Endothelial cell of umbilical vein (primary cell): ENCODE measurements around the gene LRRC8A. TPM values are rescaled to one million over a fixed set of nuclear protein-coding genes. Genes with fewer than 3 reads are reported as not detected.

Experiments used
- BruUV-seq: library from RNA; stranded (reverse); fragments of 400-500 nt; replicated peaks from 2 replicates; lab custom pipeline; 2021; lab: Mats Ljungman, UMichigan
- CTCF ChIA-PET: fragments of 300-600, 350-600 bp; sonication (Branson Sonifier 250); formaldehyde crosslinking; loops from one replicate; lab custom pipeline; 2021; ENCODE audit warnings: antibody characterized with exemption, inconsistent platforms; lab: Charles Lee
- POLR2A ChIA-PET: fragments of 300-600, 350-600 bp; sonication (Branson Sonifier 250); formaldehyde crosslinking; loops from one replicate; lab custom pipeline; 2021; ENCODE audit warnings: antibody characterized with exemption, inconsistent platforms; lab: Charles Lee
- DNase-seq: peaks from one replicate; pipeline ENCODE4 v3.0.0-alpha.2; 2011; ENCODE audit warnings: low read depth, low spot score
- FAIRE-seq: peaks from 2 replicates; lab custom pipeline; 2011; peaks lifted over from hg19 to GRCh38; lab: Jason Lieb, UNC
- H2AFZ ChIP-seq: 2 replicates; pipeline ENCODE4 v1.6.0; 2012; ENCODE audit warnings: low read depth, low read length, control low read depth, inconsistent platforms
- H3K27ac ChIP-seq: 2 replicates; pipeline ENCODE4 v1.5.1; 2011; ENCODE audit warnings: low read depth, mild to moderate bottlenecking, control low read depth, low read length, moderate library complexity; ENCODE audit not compliant: insufficient read depth
- H3K27me3 ChIP-seq, 2 experiments: 2 replicates each; pipeline versions ENCODE4 v1.6.0 to v1.6.1; 2011; ENCODE audit warnings: low read length in 2 of 2, mixed read lengths in 1 of 2; ENCODE audit not compliant: control insufficient read depth in 2 of 2, insufficient read depth in 2 of 2
- H3K36me3 ChIP-seq, 2 experiments: 2 replicates in 1 of 2; 3 replicates in 1 of 2; pipeline ENCODE4 v1.5.1; 2011; ENCODE audit warnings: low read length in 2 of 2, mild to moderate bottlenecking in 1 of 2, moderate library complexity in 1 of 2; ENCODE audit not compliant: control insufficient read depth in 2 of 2, insufficient read depth in 2 of 2; ENCODE audit errors: extremely low read depth in 1 of 2
- H3K4me1 ChIP-seq: 3 replicates; pipeline ENCODE4 v1.5.1; 2011; ENCODE audit warnings: mild to moderate bottlenecking, low read length; ENCODE audit not compliant: control insufficient read depth, insufficient read depth; ENCODE audit errors: extremely low read depth
- H3K4me2 ChIP-seq: 2 replicates; pipeline ENCODE4 v1.6.1; 2011; ENCODE audit warnings: low read length, control low read depth, mixed read lengths; ENCODE audit not compliant: insufficient read depth
- H3K4me3 ChIP-seq, 3 experiments: fragments of 200-600 bp in 1 of 3; sonication (generic), shearing (Covaris generic) in 1 of 3; replicated peaks in 1 of 3; 2 replicates each; pipeline ENCODE4 v1.5.1; 2011 to 2016; ENCODE audit warnings: control low read depth in 3 of 3, low read length in 3 of 3, mild to moderate bottlenecking in 2 of 3, inconsistent platforms in 1 of 3, low read depth in 1 of 3, moderate library complexity in 1 of 3; ENCODE audit not compliant: insufficient read depth in 1 of 3
- H3K79me2 ChIP-seq: 2 replicates; pipeline ENCODE4 v1.6.0; 2012; ENCODE audit warnings: low read length, inconsistent platforms; ENCODE audit not compliant: control insufficient read depth, insufficient read depth
- H3K9ac ChIP-seq: replicated peaks from 2 replicates; pipeline ENCODE3; 2011; ENCODE audit warnings: low read length, control low read depth; ENCODE audit not compliant: insufficient read depth; ENCODE audit errors: extremely low read depth
- H3K9me1 ChIP-seq: replicated peaks from 3 replicates; pipeline ENCODE4 v1.6.0; 2011; ENCODE audit warnings: mild to moderate bottlenecking, low read length; ENCODE audit not compliant: control insufficient read depth, insufficient read depth; ENCODE audit errors: extremely low read depth
- H3K9me3 ChIP-seq: replicated peaks from 2 replicates; pipeline ENCODE4 v1.5.1; 2012; ENCODE audit warnings: low read length, inconsistent platforms; ENCODE audit not compliant: control insufficient read depth, insufficient read depth
- H4K20me1 ChIP-seq: replicated peaks from 2 replicates; pipeline ENCODE3; 2011; ENCODE audit warnings: mild to moderate bottlenecking, low read length; ENCODE audit not compliant: control insufficient read depth, insufficient read depth; ENCODE audit errors: extremely low read depth
- CTCF ChIP-seq, 2 donors: IDR thresholded peaks; 1 replicate in 1 of 2; 2 replicates in 1 of 2; pipeline ENCODE4 v1.5.1; 2011; ENCODE audit warnings: low read length in 2 of 2, mild to moderate bottlenecking in 2 of 2, moderate library complexity in 2 of 2, control low read depth in 1 of 2, inconsistent platforms in 1 of 2, low read depth in 1 of 2; ENCODE audit not compliant: insufficient read depth in 1 of 2; ENCODE audit errors: extremely low read depth in 1 of 2
- EZH2 ChIP-seq: IDR thresholded peaks from 2 replicates; pipeline ENCODE4 v1.6.1; 2012; ENCODE audit warnings: borderline replicate concordance, low read depth, mild to moderate bottlenecking, moderate library complexity, low read length, inconsistent platforms; ENCODE audit not compliant: severe bottlenecking
- FOS ChIP-seq: IDR thresholded peaks from 2 replicates; pipeline ENCODE4 v1.6.1; 2011; ENCODE audit warnings: mild to moderate bottlenecking, low read length, moderate library complexity, borderline replicate concordance; ENCODE audit not compliant: insufficient read depth
- GATA2 ChIP-seq: IDR thresholded peaks from 2 replicates; pipeline ENCODE4 v1.7.0; 2011; ENCODE audit warnings: low read depth, mild to moderate bottlenecking, moderate library complexity, mixed read lengths, low read length; ENCODE audit not compliant: insufficient read length, insufficient read depth
- JUN ChIP-seq: IDR thresholded peaks from 2 replicates; pipeline ENCODE4 v1.6.1; 2011; ENCODE audit warnings: borderline replicate concordance, low read depth; ENCODE audit not compliant: insufficient read length, insufficient read depth
- MAX ChIP-seq: IDR thresholded peaks from 2 replicates; pipeline ENCODE4 v1.6.1; 2011; ENCODE audit not compliant: insufficient read depth, insufficient read length
- MYC ChIP-seq: IDR thresholded peaks from one replicate; pipeline ENCODE4 v1.6.1; 2011; ENCODE audit warnings: mild to moderate bottlenecking, low read depth, low read length
- POLR2A ChIP-seq: IDR thresholded peaks from 2 replicates; pipeline ENCODE4 v1.6.1; 2012; ENCODE audit warnings: low read depth, mild to moderate bottlenecking, control low read depth, low read length
- POLR2AphosphoS5 ChIP-seq: IDR thresholded peaks from 2 replicates; pipeline ENCODE4 v1.6.1; 2012; ENCODE audit warnings: low read depth, mild to moderate bottlenecking, control low read depth, low read length, moderate library complexity; ENCODE audit not compliant: insufficient read depth
- dilution Hi-C: fragments of 300-500 bp; cut with MboI; formaldehyde crosslinking; loops from one replicate; pipeline ENCODE4 v1.15.0; 2019; ENCODE audit warnings: low sequenced_read_pairs; ENCODE audit not compliant: extremely low pct_ligation_motif_present
- intact Hi-C: fragments of 100-400 bp; cut with micrococcal nuclease; formaldehyde crosslinking; loops from one replicate; pipeline ENCODE4 v1.10.0; 2022
- polyA plus RNA-seq, 4 experiments: library from polyadenylated mRNA; depleted of rRNA in 3 of 4; stranded (reverse) in 3 of 4; unstranded in 1 of 4; fragments of >200 nt; gene quantifications; 2 replicates each; pipeline versions ENCODE4 v1.2.1 to v1.2.3, GENCODE V29; 2011 to 2012; ENCODE audit warnings: missing spikeins in 1 of 4
- total RNA-seq: library from RNA; stranded (reverse); gene quantifications from 2 replicates; pipeline ENCODE4 v1.2.3, GENCODE V29; 2021

The LRRC8A gene
- total and polyA plus RNA-seq, 2 donors (not counting 3 experiments of a cell fraction or from before 2014, with no cell fraction given) = 99.6 to 129 TPM

- DNase-seq (no peak), FAIRE-seq (no peak)
- H4K20me1 ChIP-seq = no peaks in the 10 kb centered on the region
- no peaks in the 10 kb centered on the region for H3K9me1 ChIP-seq
- no peaks in the 10 kb centered on the region for H3K79me2 ChIP-seq
- no peak overlapping the region for H2AFZ ChIP-seq
- no TSS peak for BruUV-seq
- no peak overlapping the region for H3K4me3 ChIP-seq
- H3K4me1 ChIP-seq = peaks cover 16% of the 10 kb centered on the region
- no peaks in the 10 kb centered on the region for H3K27me3 ChIP-seq
- no peak overlapping the region for H3K27ac ChIP-seq
- no peak overlapping the region for H3K4me2 ChIP-seq
- intact Hi-C loops = no loop called here
- H3K9me3 ChIP-seq = no peaks in the 10 kb centered on the region
- H3K36me3 ChIP-seq = peaks cover 6 to 7% of the 10 kb centered on the region in 2 experiments
- dilution Hi-C loops = no loop called here
- TF ChIP-seq EZH2 (no peak), MYC (no peak), GATA2 (no peak), JUN (no peak), POLR2A (no peak), FOS (no peak), POLR2AphosphoS5 (no peak), CTCF (IDR thresholded peaks at IDR 0.05; ENCODE audit: extremely low read depth in 1 of 2, insufficient read depth in 1 of 2, low read depth in 1 of 2, low read length in 2 of 2) (no peak), MAX (no peak)
- ChIA-PET CTCF (interaction anchor here (1.2 to 7.2 kb wide), 3 partner anchors 35 to 59 kb away, joined by 5 to 146 read pairs (median 6); no protein-coding TSS in a partner anchor), POLR2A (interaction anchor here (0.6 kb wide), 1 partner anchor 43 kb away, joined by 10 read pairs; no protein-coding TSS in a partner anchor)
- H3K9ac ChIP-seq = no peak overlapping the region
Measured at GRCh38 chr9:128923493-128923883, 41.6 kb downstream of the LRRC8A start.
